22Rv1 (cell line): ENCODE data around the gene AFP.

Experiments used
- ZFX ChIP-seq: fragments of 450-650 bp; IDR thresholded peaks from 2 replicates; pipeline ENCODE4 v1.6.1; 2017; ENCODE audit warnings: antibody characterized with exemption, borderline replicate concordance
- TF ChIP-seq, protein P1 (sequence below): fragments of 450-650 bp; IDR thresholded peaks from 2 replicates; pipeline ENCODE4 v1.5.1; 2017; ENCODE audit warnings: mild to moderate bottlenecking

DNA sequence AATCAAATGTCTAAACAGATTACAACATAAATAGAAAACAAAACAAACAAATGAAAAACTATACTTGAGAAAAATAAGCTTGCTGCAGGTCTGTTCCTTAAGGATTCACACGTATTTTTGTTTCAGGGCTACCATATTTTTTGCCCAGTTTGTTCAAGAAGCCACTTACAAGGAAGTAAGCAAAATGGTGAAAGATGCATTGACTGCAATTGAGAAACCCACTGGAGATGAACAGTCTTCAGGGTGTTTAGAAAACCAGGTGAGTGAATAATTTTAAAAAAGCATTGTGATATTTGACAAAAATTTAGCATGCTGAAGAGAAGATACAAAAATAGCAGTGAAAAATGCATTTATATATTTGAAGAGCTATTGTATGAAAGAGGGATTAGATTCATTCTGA lies 2.0 kb downstream of the AFP start:
- TF ChIP-seq, protein P1, sequence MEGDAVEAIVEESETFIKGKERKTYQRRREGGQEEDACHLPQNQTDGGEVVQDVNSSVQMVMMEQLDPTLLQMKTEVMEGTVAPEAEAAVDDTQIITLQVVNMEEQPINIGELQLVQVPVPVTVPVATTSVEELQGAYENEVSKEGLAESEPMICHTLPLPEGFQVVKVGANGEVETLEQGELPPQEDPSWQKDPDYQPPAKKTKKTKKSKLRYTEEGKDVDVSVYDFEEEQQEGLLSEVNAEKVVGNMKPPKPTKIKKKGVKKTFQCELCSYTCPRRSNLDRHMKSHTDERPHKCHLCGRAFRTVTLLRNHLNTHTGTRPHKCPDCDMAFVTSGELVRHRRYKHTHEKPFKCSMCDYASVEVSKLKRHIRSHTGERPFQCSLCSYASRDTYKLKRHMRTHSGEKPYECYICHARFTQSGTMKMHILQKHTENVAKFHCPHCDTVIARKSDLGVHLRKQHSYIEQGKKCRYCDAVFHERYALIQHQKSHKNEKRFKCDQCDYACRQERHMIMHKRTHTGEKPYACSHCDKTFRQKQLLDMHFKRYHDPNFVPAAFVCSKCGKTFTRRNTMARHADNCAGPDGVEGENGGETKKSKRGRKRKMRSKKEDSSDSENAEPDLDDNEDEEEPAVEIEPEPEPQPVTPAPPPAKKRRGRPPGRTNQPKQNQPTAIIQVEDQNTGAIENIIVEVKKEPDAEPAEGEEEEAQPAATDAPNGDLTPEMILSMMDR, result no peak
- TF ChIP-seq ZFX, result no peak
